Breast epithelium (tissue), 3 donors: ENCODE results near the gene FAM72D.
"Not testable (repeated sequence)": the region's sequence is repeated elsewhere in the genome, so short reads cannot be mapped to it uniquely, and the experiment has no call there.

Source experiments
- POLR2A ChIP-seq: fragments of 450-650 bp; IDR thresholded peaks from one replicate; pipeline ENCODE4 v1.6.1; 2016; ENCODE audit warnings: antibody characterized with exemption, mild to moderate bottlenecking, moderate library complexity
- TF ChIP-seq, protein P1 (sequence below), 3 donors: fragments of 450-650 bp; IDR thresholded peaks; one replicate each; pipeline ENCODE4 v1.5.1; 2016 to 2017; ENCODE audit warnings: antibody characterized with exemption in 3 of 3, mild to moderate bottlenecking in 3 of 3, moderate library complexity in 3 of 3

DNA sequence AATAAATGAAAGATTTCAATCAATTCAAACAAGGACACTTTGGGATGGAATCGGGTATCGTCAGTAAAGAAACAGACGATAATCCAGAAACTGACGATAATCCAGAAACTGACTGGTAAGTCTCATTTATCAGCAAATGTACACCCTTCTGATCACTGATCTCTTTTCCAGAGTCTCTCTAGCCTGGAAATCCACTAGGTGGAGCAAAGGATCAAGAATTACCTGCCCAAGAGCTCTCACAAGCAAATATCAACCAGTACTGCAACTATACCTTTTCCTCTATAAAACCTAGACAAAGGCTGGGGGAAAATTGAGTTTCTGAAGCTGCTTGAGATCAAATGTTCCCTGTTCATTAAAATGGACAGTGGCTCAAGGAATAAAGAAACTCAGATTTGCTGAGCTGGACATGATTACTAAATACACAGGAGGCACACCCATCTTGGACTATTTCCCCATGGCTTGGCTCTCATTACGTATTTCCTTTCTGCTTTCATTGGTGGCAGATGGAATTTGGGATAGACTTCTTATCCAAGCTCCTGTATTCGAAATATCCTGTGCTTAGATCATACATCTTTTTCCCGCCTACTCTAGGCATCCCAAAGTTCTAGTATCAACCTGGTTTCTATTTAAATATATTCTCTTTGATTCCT, 28.3 kb downstream of the FAM72D start:
- TF ChIP-seq, protein P1, sequence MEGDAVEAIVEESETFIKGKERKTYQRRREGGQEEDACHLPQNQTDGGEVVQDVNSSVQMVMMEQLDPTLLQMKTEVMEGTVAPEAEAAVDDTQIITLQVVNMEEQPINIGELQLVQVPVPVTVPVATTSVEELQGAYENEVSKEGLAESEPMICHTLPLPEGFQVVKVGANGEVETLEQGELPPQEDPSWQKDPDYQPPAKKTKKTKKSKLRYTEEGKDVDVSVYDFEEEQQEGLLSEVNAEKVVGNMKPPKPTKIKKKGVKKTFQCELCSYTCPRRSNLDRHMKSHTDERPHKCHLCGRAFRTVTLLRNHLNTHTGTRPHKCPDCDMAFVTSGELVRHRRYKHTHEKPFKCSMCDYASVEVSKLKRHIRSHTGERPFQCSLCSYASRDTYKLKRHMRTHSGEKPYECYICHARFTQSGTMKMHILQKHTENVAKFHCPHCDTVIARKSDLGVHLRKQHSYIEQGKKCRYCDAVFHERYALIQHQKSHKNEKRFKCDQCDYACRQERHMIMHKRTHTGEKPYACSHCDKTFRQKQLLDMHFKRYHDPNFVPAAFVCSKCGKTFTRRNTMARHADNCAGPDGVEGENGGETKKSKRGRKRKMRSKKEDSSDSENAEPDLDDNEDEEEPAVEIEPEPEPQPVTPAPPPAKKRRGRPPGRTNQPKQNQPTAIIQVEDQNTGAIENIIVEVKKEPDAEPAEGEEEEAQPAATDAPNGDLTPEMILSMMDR (IDR thresholded peaks at IDR 0.05): not testable (repeated sequence)
- not testable (repeated sequence) for TF ChIP-seq POLR2A
